ENCODE measurements around the gene DNAJC6.
"Not testable (repeated sequence)": the region's sequence is repeated elsewhere in the genome, so short reads cannot be mapped to it uniquely, and the experiment has no call there.

Gene DNAJC6
- long read RNA-seq, donor 1, result 0 reads
- long read RNA-seq, donor 2, result 0 reads
- long read RNA-seq, donor 3, result 0 reads
- long read RNA-seq, donor 4, result 0 reads
- long read RNA-seq, donor 5, result 0 reads
- long read RNA-seq, donor 6, result 0 reads
- long read RNA-seq, donor 7, partial matches to known transcripts, result 0 of 1 reads
- long read RNA-seq, donor 7, other reads (novel, unspliced or antisense), result 0 of 1 reads
- long read RNA-seq, donor 8, result 0 reads

DNA sequence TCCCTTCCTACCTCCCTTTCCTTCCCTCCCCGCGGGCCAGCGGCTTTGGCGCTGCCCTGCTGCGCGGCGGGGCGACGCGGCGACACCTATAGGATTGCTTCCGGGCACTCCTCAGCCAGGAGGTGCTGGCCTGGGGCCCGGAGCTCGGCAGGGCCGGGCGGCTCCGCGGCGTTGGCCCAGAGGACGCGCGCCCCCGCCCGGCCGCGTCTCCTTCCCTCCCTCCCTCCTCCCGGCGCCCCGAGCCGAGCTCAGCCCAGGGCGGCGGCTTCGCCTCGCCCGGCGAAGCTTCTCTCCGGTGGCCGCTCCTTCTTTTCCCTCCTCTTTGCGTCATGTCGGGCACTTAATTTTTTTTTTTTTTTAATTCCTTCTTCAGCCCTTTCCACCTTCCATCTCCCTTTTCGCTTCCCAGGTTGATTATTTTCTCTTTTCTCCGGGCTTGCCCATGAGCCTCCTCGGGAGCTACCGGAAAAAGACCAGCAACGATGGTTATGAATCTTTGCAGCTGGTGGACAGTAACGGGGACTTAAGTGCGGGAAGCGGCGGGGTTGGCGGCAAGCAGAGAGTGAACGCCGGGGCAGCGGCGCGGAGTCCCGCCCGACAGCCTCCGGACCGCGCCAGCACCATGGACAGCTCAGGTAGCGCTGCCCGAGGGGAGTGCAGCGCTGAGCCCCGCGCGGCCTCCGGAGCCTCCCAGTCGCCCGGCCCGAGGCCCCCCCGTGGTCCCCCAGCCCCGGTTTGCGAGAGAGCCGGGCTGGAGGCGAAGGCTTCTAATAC is at the start of gene DNAJC6:
Gene DNAJC6 (plus strand): TSS at position 240 of the 774 bp plus-strand sequence. CDS start 203 bp downstream, at position 443.
- peak; percentile 87 for DNase-seq

DNA sequence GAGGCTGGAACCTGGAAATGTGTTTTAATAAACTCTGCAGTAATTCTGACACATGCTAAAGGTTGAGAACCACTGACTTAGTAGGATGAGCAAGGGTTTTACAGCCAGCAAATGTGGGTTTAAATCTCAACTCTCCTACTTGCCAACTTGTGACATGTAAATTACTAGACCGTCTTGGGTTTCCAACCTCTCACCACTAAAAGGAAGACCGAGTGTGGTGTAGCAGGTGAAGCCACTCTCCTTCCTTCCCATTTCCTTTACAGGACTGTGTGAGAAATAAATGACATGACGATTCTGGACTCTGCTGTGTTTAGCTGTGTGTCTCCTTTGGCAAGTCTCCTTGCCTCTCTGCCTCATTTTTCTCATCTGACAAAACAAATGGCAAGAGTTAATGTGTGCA is 49.5 kb upstream of the DNAJC6 start:
- DNase-seq, result no peak

DNA sequence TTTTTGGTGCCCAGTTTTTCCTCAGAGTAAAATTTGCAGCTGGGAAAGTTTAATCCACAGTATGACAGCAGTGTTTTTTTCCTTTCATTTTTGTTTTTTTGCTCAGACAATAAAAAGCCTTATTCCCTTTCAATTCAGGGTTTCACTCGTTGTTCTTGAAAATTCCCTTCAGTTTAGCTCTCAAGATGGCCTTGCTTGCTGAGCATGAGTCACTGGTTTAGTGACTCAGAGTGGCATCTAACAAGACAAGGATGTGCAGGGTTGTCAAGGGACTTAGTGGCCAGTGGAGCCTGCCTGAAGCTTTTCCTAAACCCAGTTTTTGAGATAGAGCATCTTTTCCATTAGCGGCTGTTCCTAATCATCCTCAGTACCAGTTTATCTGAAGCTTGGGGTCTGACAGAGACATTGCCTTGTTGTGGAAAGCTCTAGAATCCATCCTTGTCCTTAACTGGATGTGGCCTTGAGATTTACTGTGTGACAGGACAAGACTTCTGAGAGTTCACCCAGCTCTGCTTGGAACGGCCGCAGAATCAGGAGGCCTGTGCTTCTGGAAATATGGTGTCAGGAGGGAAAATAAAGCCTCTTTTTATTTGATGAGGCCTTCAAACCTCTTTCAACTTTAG is 48.4 kb upstream of the DNAJC6 start:
- no peak for DNase-seq

DNA sequence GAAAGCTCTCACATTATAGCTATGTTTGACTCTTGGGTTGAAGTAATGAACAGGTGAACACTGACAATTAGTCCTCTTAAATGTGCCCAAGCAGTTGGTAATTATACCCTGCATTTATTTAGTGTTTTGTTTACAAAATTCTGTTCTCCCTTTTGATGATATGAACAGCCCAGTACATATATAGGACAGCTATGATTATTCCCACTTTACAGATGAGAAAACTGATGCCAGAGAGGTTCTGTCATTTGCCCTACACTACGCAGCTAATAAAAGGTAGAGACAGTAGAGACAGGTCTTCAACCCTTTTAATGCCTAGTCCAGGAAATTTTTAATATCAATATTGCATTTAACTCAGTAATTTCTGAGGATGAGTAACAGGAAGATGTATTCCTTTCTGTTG is 46.1 kb upstream of the DNAJC6 start:
- DNase-seq, result no peak

DNA sequence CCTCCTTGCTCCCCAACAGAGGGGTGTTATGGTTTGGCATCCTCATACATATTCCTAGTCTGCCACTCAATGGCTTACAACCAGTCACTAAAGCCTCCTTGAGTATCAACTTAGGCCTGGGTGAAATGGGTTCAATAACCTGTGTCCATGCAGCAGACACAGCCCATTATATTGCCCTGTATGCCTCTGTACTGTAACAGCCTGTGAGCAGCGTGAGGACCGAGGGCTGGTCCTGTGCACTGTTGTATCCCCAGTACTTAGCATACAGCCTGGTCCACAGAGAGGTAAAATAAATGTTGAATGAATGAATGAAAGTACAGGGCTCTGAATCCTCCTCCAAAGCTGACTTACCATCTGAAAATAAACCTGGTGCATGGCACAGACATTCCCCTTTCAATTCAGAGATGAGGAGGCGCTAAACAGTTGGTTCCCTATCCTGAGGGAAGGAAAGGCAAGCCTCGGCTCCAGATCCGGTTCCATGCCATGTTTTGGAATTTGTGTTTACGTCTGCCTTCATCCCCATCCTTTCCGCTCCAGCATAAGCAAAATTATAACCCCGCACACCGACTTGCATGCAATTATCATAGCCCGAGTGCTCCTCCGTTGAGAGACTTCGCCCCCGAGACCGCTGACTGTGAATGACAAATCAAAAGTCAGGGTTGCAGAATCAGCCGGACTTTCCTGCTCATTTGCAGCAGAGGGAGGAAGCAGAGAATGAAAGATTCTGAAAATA is 45.0 kb upstream of the DNAJC6 start:
- DNase-seq, result peak; percentile 59

DNA sequence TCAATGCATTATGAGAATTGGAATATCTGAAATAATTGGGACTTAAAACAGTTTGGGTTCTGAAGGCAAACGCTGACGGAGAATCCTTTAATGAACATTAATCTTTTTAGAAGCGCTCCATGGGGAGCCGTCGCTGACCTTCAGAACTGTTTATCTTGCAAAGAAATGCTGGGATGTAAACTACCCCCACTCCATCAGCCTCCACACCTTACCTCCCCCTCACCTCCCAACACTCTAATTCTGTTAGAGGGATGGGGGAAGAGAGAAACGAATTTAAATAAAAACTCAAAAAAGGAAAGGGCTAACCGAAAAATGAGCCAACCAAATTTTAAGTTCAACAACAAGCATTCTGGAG is 44.1 kb upstream of the DNAJC6 start:
- no peak for DNase-seq

DNA sequence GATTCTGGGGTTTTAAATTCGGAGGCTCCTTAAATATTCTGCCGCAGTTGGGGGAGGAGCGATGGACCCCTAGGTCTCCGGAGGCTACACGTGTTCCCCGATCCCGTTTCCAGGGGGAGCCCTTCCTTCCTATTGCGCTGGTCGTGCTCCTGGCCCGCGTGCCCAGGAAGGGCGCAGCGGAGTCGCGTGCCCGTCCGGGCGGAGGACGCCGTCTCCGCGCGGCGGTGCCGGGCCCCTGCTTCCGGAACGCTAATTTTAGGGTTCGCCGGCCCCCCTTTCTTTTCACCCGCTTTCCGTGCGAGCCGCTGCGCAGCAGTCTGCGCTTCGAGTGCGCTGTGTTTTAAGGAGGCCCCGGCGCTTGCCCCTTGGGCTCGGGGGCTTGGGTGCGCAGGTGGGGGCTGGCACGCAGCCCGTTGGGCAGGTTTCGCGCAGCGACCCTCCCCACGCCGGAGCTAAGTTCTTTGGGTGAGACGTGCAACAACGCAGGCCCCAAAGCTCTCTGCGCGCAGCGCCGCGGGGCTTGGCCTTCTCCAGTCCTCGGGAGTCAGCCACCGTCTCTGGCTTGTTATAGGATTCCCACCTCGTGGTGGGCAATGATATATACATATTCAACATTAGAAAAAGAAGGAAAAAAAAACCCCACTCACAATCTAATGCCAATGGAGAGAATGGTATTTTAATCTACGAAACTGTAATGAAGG is 43.5 kb upstream of the DNAJC6 start:
- DNase-seq, result peak; percentile 70

DNA sequence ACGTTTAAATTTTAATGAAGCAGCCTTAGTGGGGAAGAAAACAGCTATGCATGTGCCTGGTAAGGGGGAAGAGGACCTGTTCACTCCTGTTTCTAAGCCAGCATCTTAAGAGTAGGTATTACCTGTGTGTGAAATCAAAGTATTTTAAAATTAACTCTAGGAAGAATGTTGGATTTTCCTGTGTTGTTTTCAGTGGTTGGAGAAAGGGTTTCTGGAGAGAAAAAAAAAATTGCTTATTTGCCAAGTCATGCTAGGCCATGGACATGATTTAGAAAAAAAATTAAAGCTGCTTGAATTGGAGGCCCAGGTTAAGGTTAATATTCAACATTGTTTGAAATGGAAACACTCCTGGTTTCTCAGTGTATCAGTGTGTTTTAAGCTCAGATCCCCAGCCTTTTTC is 42.9 kb upstream of the DNAJC6 start:
- no peak for DNase-seq

DNA sequence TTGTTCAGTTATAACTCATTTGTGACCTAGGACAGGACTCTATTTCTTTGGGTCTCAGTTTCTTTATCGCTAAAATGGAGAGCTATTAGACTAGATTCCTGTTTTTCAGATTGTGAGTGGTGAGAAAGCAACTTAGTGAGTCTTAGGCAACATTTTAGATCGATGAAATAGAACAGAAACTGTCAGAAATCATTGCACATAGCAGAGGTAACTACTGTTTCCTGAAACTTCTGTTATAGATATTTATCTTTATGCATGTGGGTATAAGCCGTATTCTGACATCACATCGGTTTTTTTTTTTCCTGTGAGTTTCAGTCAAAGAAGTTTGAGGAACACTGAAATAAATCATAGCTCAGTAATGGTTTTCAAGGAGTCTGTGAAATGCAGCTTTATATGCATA is 42.1 kb upstream of the DNAJC6 start:
- DNase-seq, result no peak

DNA sequence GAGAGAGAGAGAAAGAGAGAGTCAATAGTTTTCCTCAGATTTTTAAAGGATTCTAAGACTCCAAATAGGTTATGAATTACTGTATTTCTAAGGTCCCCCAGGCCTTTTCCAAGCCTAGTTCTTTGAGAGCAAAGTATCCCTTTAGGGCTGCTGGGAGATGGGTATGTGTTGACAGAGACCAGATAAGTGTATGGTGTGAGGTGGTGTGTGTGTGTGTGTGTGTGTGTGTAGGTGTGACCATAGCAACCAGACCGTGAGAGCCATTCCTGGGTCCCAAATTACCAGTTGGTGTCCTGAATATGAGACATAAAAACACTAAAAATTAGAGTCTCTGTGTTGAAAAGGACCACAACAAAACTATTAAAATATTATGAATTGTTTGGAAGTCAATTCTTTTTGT is 41.7 kb upstream of the DNAJC6 start:
- DNase-seq, result no peak

DNA sequence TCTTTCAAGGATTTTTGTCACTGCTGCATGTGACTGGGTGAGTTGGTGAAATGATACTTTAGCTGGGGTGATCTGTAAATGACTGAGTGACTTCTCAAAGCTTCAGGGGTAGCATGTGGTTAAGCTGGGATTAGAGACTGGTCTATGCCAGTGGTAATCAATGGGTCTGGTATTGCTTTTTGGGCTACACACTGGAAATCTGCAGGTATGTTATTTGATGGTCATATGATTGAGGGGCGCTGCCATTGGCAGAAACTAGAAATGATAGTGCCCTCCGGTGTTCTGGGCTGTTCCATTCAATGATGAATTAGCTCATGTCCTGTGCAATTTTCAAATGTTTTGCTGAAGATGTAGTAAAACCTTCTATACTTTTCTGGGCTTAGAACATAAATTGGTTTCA is 39.7 kb upstream of the DNAJC6 start:
- DNase-seq, result no peak

DNA sequence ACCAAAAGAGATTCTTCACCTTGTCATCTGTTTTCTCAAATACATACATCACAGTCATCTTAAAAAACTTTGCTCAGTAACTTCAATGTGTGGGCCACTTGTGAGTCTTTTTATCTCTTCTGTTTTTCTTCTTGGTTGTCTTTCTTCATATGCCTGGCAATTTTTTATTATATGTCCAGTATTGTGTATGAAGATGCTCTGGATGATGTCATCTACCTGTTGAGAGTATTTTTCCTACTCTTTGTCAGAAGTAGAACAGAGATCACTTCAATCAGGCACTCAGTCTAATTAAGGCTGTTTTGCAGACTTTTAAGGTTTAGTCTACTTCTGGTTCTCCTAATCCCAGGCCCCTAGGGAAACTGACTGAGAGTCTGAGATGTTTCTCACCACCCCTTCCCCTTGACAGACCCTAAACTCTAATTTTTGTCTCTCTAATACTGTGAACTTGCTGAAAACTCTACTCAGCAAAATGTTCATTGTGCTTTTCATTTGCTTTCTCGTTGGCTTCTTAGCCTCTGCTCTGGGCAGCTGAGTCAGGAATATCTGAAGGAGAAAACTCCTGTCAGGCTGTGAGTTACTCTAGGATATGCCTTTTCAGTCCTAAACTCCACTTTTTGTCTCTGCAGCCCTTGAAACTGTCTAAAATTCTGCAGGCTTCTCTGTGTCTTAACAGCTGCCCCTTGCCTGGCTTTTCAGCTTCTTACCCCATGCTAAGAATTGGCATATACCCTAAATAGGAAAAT is 33.0 kb upstream of the DNAJC6 start:
- DNase-seq, result no peak

DNA sequence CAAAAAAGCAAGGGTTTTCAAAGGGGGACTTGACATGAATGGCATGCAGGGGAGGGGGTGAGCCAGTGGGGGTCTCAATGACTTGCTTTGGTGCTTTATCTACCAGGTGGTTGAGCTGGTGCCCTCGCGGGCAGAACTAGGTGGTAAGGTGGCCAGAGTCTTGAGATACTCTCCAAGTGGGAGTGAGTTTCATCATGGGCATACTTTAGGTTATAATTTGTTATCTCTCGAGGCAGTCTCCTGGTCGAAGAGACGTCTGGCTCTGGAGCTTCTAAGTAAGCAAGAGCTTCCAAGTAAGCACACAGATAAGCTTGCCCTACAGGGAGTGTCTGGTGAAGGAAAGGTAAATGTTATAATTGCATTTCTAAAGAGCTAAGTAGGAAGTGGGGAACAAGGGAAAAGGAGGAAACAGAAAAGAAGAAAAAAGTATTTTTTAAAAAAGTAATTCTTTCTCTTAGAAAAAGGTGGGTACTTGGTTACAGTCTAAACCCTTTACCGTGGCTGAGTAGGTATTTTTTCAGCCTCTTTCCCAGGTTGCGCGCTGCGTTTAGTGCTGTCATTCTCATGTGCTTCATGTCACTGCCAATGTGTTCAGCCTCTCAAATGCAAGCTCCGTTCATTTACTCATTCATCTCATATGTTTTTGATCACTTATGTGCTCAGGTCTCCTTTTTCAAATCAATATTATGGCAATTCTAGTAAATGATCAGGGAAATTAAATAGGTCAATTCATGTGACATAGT is 31.6 kb upstream of the DNAJC6 start:
- DNase-seq, result no peak

DNA sequence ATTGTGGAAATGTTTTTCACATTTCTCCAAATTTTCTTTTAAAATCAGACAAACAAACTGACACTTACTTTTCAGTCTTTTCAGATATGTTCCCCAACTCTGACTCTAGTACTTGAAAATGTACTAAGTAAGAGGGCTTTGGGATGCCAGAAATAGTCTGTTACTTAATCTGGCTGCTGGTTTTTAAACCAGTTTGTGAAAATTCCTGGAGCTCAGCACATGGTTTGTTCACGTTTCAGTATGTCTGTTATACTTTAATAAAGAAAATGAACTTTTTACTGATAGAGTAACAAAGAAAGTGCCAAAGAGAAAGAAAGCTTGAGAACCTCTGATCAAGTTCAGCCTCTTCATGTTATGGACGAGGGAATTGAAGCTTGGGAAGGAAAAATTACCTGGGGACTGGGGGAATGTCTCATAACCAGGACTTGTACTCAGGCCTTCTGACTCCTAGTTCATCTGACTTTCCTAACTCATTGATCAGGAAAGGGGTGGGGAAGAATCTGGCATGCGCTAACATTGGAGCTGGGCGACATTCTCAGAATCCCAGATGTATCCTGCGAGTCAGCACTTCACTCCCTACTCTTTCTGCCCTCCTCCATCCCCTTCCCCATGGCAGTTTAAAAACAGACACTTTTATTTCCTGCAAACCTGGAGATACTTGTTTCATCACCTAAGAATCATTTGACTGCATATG is 30.8 kb upstream of the DNAJC6 start:
- no peak for DNase-seq

DNA sequence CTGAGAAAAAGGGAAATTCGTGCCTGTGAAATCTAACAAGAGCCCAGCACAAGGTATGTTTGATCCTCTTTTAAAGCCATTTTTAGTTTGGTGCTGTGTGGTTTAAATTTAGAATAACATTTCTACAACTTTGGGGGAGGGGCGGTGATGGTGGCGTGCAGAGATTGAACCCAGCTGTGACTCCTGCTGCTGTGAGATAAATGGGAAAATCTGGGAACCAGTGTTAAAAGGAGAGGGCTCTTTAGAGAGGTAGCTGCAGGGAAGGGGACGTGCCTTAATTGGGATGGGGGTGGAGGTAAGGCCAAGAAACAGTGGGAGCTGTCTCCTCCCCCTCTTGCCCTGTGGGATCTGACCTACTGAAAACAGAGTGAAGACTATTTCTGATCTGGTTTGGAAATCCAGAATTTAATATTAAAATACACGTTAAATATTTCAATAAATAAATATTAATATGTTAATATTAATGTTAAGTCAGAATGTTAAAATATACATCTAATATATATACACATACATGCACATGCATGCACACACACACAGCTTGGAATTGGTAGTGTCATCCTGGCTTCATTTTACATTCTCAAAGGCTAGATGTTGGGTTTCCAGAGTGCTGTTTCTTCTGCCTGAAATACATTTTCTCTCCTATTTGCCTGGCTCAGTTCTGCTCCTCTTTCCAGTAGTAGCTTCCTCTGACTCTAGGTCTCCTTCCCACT is 30.1 kb upstream of the DNAJC6 start:
- DNase-seq, result no peak

DNA sequence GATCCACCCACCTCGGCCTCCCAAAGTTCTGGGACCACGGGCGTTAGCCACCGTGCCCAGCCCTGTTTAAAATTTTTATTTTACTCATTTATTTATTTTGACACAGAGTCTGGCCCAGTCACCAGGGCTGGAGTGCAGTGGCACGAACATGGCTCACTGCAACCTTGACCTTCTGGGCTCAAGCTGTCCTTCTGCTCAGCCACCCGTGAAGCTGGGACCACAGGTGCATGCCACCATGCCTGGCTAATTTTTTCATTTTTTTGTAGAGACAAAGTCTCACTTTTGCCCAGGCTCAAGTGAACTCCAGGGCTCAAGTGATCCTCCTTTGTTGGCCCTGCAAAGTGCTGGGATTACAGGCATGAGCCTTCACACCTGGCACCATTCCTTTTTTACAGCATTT is 27.5 kb upstream of the DNAJC6 start:
- DNase-seq, result no peak

DNA sequence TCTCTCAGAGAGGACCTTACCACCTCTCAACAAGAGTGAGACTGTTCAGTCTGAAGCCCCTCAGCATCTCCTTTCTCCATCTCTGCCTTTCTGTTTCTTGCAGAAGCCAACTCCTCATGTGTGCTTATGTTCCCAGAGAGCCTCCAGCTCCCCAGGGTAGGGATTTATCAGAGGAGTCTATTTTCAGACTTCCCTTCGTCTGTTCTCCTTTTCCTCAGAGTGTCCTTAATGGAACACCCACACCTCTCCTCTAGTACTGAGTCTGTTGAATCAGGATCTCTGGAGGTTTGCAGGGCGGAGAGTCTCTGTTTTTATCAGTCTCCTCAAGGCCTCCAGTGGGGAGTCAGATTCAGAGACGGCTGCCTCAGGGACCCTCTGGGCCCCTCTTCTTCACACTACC is 25.1 kb upstream of the DNAJC6 start:
- no peak for DNase-seq

DNA sequence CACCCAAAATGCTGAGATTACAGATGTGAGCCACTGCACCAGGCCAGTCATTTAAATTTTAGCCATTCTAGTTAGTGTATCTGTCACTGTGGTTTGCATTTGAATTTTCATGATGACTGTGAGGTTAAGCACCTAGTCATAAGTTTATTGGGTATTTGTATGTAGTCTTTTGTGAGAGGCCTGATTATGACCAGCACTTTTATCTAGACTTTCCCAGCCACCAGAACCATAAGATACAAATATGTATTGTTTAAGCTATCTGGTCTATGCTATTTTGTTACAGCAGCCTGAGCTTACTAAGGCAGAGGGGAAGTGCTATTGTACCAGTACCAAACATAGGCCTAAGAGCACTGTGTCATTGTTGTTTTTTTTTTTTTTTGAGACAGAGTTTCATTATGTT is 19.9 kb upstream of the DNAJC6 start:
- no peak for DNase-seq

DNA sequence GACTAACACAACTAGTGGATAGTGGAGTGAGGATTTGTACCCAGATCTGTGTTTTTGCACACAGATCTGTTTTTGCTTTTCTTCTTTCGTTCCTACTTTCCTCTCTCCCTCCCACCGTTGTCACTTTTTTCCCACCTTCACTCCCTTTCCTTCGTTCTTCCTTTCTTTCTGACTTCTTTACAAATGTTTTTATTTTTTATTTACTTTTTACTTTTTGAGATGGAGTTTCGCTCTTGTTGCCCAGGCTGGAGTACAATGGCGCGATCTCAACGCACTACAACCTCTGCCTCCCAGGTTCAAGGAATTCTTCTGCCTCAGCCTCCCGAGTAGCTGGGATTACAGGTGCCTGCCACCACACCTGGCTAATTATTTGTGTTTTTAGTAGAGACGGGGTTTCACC is 17.5 kb upstream of the DNAJC6 start:
- not testable (repeated sequence) for DNase-seq
